B cell (primary cell): ENCODE data around the gene PPL. TPM values are rescaled to one million over a fixed set of nuclear protein-coding genes. Genes with fewer than 3 reads are reported as not detected.

ENCODE experiments used
- ATAC-seq: fragments of 200-7000 bp; cut with Tn5 transposase; one replicate; pipeline ENCODE4 v1.10.0; 2021; ENCODE audit warnings: low read depth, mild to moderate bottlenecking, moderate number of reproducible peaks, moderate library complexity
- CTCF ChIA-PET: fragments of 350-600 bp; sonication (Branson Sonifier 250); formaldehyde crosslinking; loops from one replicate; lab custom pipeline; 2021; ENCODE audit warnings: antibody characterized with exemption, inconsistent platforms; lab: Charles Lee
- POLR2A ChIA-PET: fragments of 350-600 bp; sonication (Branson Sonifier 250); formaldehyde crosslinking; loops from one replicate; lab custom pipeline; 2021; ENCODE audit warnings: antibody characterized with exemption; lab: Charles Lee
- DNase-seq: peaks from one replicate; pipeline ENCODE4 v3.0.0; 2013
- H2AFZ ChIP-seq: 2 replicates; pipeline ENCODE4 v1.6.1; 2012; ENCODE audit warnings: mild to moderate bottlenecking, low read depth, low read length; ENCODE audit not compliant: insufficient read depth, poor library complexity, severe bottlenecking
- H3K27ac ChIP-seq, 2 donors: 1 replicate in 1 of 2; 2 replicates in 1 of 2; pipeline ENCODE4 v1.5.1; 2012 to 2013; ENCODE audit warnings: low read length in 2 of 2, mild to moderate bottlenecking in 2 of 2, moderate library complexity in 1 of 2
- H3K27me3 ChIP-seq, 4 experiments: fragments of 200-600 bp in 1 of 4; sonication (generic) in 1 of 4; replicated peaks in 1 of 4; 1 replicate in 2 of 4; 2 replicates in 2 of 4; pipeline versions ENCODE4 v1.6.1 to v1.7.0; 2013 to 2016; ENCODE audit warnings: low read length in 3 of 4, mild to moderate bottlenecking in 2 of 4, mixed read lengths in 1 of 4, moderate library complexity in 1 of 4; ENCODE audit not compliant: insufficient read depth in 4 of 4, control insufficient read depth in 3 of 4; ENCODE audit errors: control extremely low read depth in 1 of 4
- H3K36me3 ChIP-seq, 2 experiments: replicated peaks in 1 of 2; 1 replicate in 1 of 2; 2 replicates in 1 of 2; pipeline versions ENCODE4 v1.6.1 to v1.7.1; 2013; ENCODE audit warnings: low read length in 1 of 2; ENCODE audit not compliant: insufficient read depth in 2 of 2, control insufficient read depth in 1 of 2; ENCODE audit errors: control extremely low read depth in 1 of 2, extremely low read depth in 1 of 2
- H3K4me1 ChIP-seq, 2 donors: fragments of 200-600 bp in 1 of 2; sonication (generic) in 1 of 2; 1 replicate in 1 of 2; 2 replicates in 1 of 2; pipeline versions ENCODE4 v1.5.1 to v1.6.1; 2013 to 2017; ENCODE audit warnings: low read length in 2 of 2; ENCODE audit not compliant: control insufficient read depth in 2 of 2, insufficient read depth in 2 of 2
- H3K4me2 ChIP-seq: replicated peaks from 2 replicates; pipeline ENCODE3; 2012; ENCODE audit warnings: mild to moderate bottlenecking, low read depth, low read length; ENCODE audit not compliant: poor library complexity, severe bottlenecking
- H3K4me3 ChIP-seq, 5 experiments: fragments of 200-600 bp in 1 of 5; sonication (generic) in 1 of 5; 1 replicate in 3 of 5; 2 replicates in 2 of 5; pipeline versions ENCODE4 v1.5.1 to v1.7.0; 2011 to 2016; ENCODE audit warnings: low read length in 4 of 5, mild to moderate bottlenecking in 4 of 5, low read depth in 2 of 5, control low read depth in 1 of 5, moderate library complexity in 1 of 5; ENCODE audit not compliant: insufficient read depth in 1 of 5; ENCODE audit errors: control extremely low read depth in 1 of 5, extremely low read depth in 1 of 5
- H3K79me2 ChIP-seq: fragments of 200-600 bp; sonication (generic); one replicate; pipeline ENCODE4 v1.6.0; 2016; ENCODE audit warnings: low read length; ENCODE audit not compliant: control insufficient read depth, insufficient read depth
- H3K9ac ChIP-seq: fragments of 200-600 bp; sonication (generic); 2 replicates; pipeline ENCODE4 v1.6.1; 2017; ENCODE audit warnings: mild to moderate bottlenecking, low read length, moderate library complexity
- H3K9me3 ChIP-seq, 3 donors: one replicate each; pipeline versions ENCODE4 v1.6.1 to v1.7.1; 2013; ENCODE audit warnings: low read length in 2 of 3; ENCODE audit not compliant: control insufficient read depth in 2 of 3, insufficient read depth in 1 of 3; ENCODE audit errors: control extremely low read depth in 1 of 3
- H4K20me1 ChIP-seq: 2 replicates; pipeline ENCODE4 v1.6.0; 2012; ENCODE audit warnings: mild to moderate bottlenecking, low read length; ENCODE audit not compliant: insufficient read depth, control insufficient read depth, poor library complexity, severe bottlenecking
- H3K27ac Mint-ChIP-seq: one replicate; pipeline ENCODE4 v1.8.0; 2021; ENCODE audit warnings: mixed read lengths
- H3K27me3 Mint-ChIP-seq: one replicate; pipeline ENCODE4 v1.8.0; 2021; ENCODE audit warnings: mixed read lengths
- H3K4me1 Mint-ChIP-seq: one replicate; pipeline ENCODE4 v1.8.0; 2021; ENCODE audit warnings: mixed read lengths
- H3K4me3 Mint-ChIP-seq: one replicate; pipeline ENCODE4 v1.8.0; 2021; ENCODE audit warnings: mixed read lengths
- H3K9me3 Mint-ChIP-seq: one replicate; pipeline ENCODE4 v1.8.0; 2022; ENCODE audit warnings: mixed read lengths; ENCODE audit not compliant: insufficient read depth
- CTCF ChIP-seq: fragments of 200-600 bp; IDR thresholded peaks from one replicate; pipeline ENCODE4 v1.8.0; 2022; ENCODE audit warnings: antibody characterized with exemption, mild to moderate bottlenecking
- EZH2 ChIP-seq: IDR thresholded peaks from 2 replicates; pipeline ENCODE4 v1.6.1; 2012; ENCODE audit warnings: borderline replicate concordance, low read depth, mild to moderate bottlenecking, moderate library complexity, low read length; ENCODE audit not compliant: insufficient read depth, poor library complexity, severe bottlenecking
- WGBS: methylation state at CpG from one replicate; pipeline ENCODE4 v1.1.5; 2013; ENCODE audit warnings: missing lambda C conversion rate; ENCODE audit not compliant: insufficient coverage; 5-methylcytosine and 5-hydroxymethylcytosine counted together
- intact Hi-C: fragments of 100-400 bp; cut with micrococcal nuclease; formaldehyde crosslinking; loops from one replicate; pipeline ENCODE4 v1.10.0; 2022
- polyA plus RNA-seq: library from polyadenylated mRNA; depleted of rRNA; stranded (reverse); fragments of >200 nt; gene quantifications from 2 replicates; pipeline ENCODE4 v1.2.3, GENCODE V29; 2012
- total RNA-seq, 2 donors: library from RNA; stranded (reverse); fragments of 120-200 nt in 1 of 2; gene quantifications; 1 replicate in 1 of 2; 2 replicates in 1 of 2; pipeline versions ENCODE4 v1.2.3 to v1.2.4, GENCODE V29; 2013 to 2022

The PPL gene
- total and polyA plus RNA-seq, 2 donors (not counting 1 experiment from before 2014, with no cell fraction given): not detected

- ChIA-PET CTCF (no interaction called here), POLR2A (no interaction called here)
- Histone ChIP-seq H3K9ac (no peak overlapping the region), H3K9me3 (no peaks in the 10 kb centered on the region), H4K20me1 (no peaks in the 10 kb centered on the region), H2AFZ (no peak overlapping the region), H3K79me2 (peaks cover 21% of the 10 kb centered on the region), H3K27ac (no peak overlapping the region), H3K27me3 (no peaks in the 10 kb centered on the region), H3K4me1 (no peaks in the 10 kb centered on the region), H3K36me3 (peaks cover 3 to 63% of the 10 kb centered on the region in 2 experiments), H3K4me2 (no peak overlapping the region), H3K4me3 (no peak overlapping the region)
- Mint-ChIP-seq H3K4me1 (no peaks in the 10 kb centered on the region), H3K27ac (no peak overlapping the region), H3K27me3 (no peaks in the 10 kb centered on the region), H3K9me3 (no peaks in the 10 kb centered on the region), H3K4me3 (no peak overlapping the region)
- ATAC-seq: no peak
- TF ChIP-seq CTCF (no peak), EZH2 (no peak)
- intact Hi-C loops: no loop called here
- 97% methylated on average over 21 of the region's 21 CpGs for WGBS
- DNase-seq: no peak
These were observed 66.7 kb downstream of the PPL start for GRCh38 chr16:4870138-4870671.

- Histone ChIP-seq H3K4me1 (no peaks in the 10 kb centered on the region), H3K27me3 (no peaks in the 10 kb centered on the region), H3K9me3 (no peaks in the 10 kb centered on the region), H2AFZ (no peak overlapping the region), H3K4me3 (no peak overlapping the region), H3K36me3 (peaks cover 3 to 54% of the 10 kb centered on the region in 2 experiments), H4K20me1 (peaks cover 6% of the 10 kb centered on the region), H3K4me2 (no peak overlapping the region), H3K9ac (no peak overlapping the region), H3K27ac (no peak overlapping the region), H3K79me2 (peaks cover 27% of the 10 kb centered on the region)
- H3K4me3 Mint-ChIP-seq: no peak overlapping the region
- intact Hi-C loops: no loop called here
- ATAC-seq: no peak
- ChIA-PET POLR2A (no interaction called here), CTCF (no interaction called here)
- TF ChIP-seq CTCF (no peak), EZH2 (no peak)
- H3K27ac Mint-ChIP-seq: no peak overlapping the region
- no peaks in the 10 kb centered on the region for H3K27me3 Mint-ChIP-seq
- H3K4me1 Mint-ChIP-seq: no peaks in the 10 kb centered on the region
- DNase-seq: no peak
- 88% methylated on average over 13 of the region's 13 CpGs for WGBS
- no peaks in the 10 kb centered on the region for H3K9me3 Mint-ChIP-seq
These were observed 67.7 kb downstream of the PPL start for GRCh38 chr16:4869147-4869805.
